Spleen (tissue), 7 donors: ENCODE results near the gene ALKAL2.

Source experiments
- CTCF ChIP-seq, 11 experiments: fragments of 200-600 bp in 7 of 11; fragments of 450-650 bp in 4 of 11; sonication (generic) in 4 of 11; IDR thresholded peaks in 8 of 11; conservative IDR thresholded peaks in 3 of 11; 1 replicate in 7 of 11; 2 replicates in 4 of 11; pipeline versions ENCODE4 v1.4.0 to v1.8.0; 2016 to 2021; ENCODE audit warnings: antibody characterized with exemption in 11 of 11, inconsistent platforms in 4 of 11, mild to moderate bottlenecking in 1 of 11
- POLR2AphosphoS5 ChIP-seq, 3 donors: sonication (generic); formaldehyde crosslinking; IDR thresholded peaks; one replicate each; pipeline ENCODE4 v1.5.1; 2017; ENCODE audit warnings: antibody characterized with exemption in 3 of 3
- donor health status: DM: no; HTN: no; CAD: no; lungs with moderate emphysema.
- donor health status: DM: no; HTN: no; CAD: no.
- donor health status: DM: no; HTN: no; CAD: no.

- TF ChIP-seq CTCF (IDR thresholded peaks at IDR 0.05 in 8 of 11, conservative IDR thresholded peaks at IDR 0.05 in 3 of 11) (no peak), POLR2AphosphoS5 (IDR thresholded peaks at IDR 0.05) (no peak)
Observed at GRCh38 chr2:285531-285930, 2.4 kb downstream of the ALKAL2 start.
